Vagina (tissue), 2 donors: ENCODE results near the gene RFLNA. TPM values are rescaled to one million over a fixed set of nuclear protein-coding genes. Genes with fewer than 3 reads are reported as not detected.

Experiments used
- DNase-seq, 2 donors: peaks; one replicate each; pipeline ENCODE4 v3.0.0-alpha.2; 2017; ENCODE audit errors: extremely low spot score in 2 of 2
- H3K27ac ChIP-seq: fragments of 200-600 bp; sonication (generic); one replicate; pipeline ENCODE4 v1.5.1; 2019
- H3K27me3 ChIP-seq: fragments of 200-600 bp; sonication (generic); one replicate; pipeline ENCODE4 v1.5.1; 2019
- H3K36me3 ChIP-seq, 2 donors: fragments of 200-600 bp; sonication (generic); one replicate each; pipeline ENCODE4 v1.5.1; 2017 to 2019
- H3K4me1 ChIP-seq: fragments of 200-600 bp; sonication (generic); one replicate; pipeline ENCODE4 v1.5.1; 2019
- H3K4me3 ChIP-seq, 2 donors: fragments of 200-600 bp; sonication (generic); 1 replicate in 1 of 2; 2 replicates in 1 of 2; pipeline ENCODE4 v1.5.1; 2016 to 2019
- H3K9me3 ChIP-seq: fragments of 200-600 bp; sonication (generic); one replicate; pipeline ENCODE4 v1.5.1; 2019
- POLR2A ChIP-seq, 2 donors: fragments of 450-650 bp; IDR thresholded peaks; one replicate each; pipeline ENCODE4 v1.6.1; 2017; ENCODE audit warnings: antibody characterized with exemption in 2 of 2, mild to moderate bottlenecking in 2 of 2, moderate library complexity in 2 of 2
- POLR2AphosphoS5 ChIP-seq, 2 donors: sonication (generic); formaldehyde crosslinking; IDR thresholded peaks; one replicate each; pipeline ENCODE4 v1.9.0; 2017; ENCODE audit warnings: antibody characterized with exemption in 2 of 2, mild to moderate bottlenecking in 2 of 2, low read depth in 1 of 2; ENCODE audit not compliant: insufficient read depth in 1 of 2
- intact Hi-C: fragments of 100-400 bp; cut with DNase I; formaldehyde crosslinking; loops from one replicate; pipeline ENCODE4 v1.15.1; 2023
- total RNA-seq: library from RNA; depleted of rRNA; stranded (reverse); fragments of >200 nt; gene quantifications from one replicate; pipeline ENCODE4 v1.2.3, GENCODE V29; 2016
- TF ChIP-seq, protein P1 (sequence below), 3 experiments: fragments of 450-650 bp in 2 of 3; fragments of 200-600 bp in 1 of 3; sonication (generic) in 1 of 3; IDR thresholded peaks; one replicate each; pipeline ENCODE4 v1.5.1; 2017 to 2019; ENCODE audit warnings: antibody characterized with exemption in 3 of 3, mild to moderate bottlenecking in 2 of 3, moderate library complexity in 2 of 3

The RFLNA gene
- total RNA-seq, 1 donor from 2014 or later, result 1.7 TPM

DNA sequence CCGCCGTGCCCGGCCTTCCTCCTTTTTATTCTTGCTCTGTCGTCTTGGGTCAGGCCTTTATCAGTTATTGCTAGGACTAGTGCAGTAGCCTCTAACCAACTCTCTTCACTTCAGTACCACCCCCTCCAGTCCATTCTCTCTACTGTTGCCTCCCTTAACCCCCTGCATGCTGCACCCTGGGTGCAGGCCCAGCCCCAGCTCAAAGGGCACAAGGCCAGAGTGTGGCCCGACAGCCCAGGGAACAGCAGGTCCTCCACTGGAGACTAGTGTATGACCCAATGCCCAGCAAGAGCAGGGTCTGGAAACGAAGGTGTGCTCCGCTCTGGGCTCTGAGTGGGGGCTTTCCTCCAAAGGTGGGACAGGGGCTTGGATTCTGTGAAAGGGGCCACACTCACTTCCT is 30.0 kb upstream of the RFLNA start:
- Histone ChIP-seq H3K4me1 (no peaks in the 10 kb centered on the region), H3K9me3 (no peaks in the 10 kb centered on the region), H3K27ac (no peak overlapping the region), H3K36me3 (no peaks in the 10 kb centered on the region), H3K27me3 (no peaks in the 10 kb centered on the region), H3K4me3 (no peak overlapping the region)
- TF ChIP-seq POLR2AphosphoS5 (IDR thresholded peaks at IDR 0.05; ENCODE audit: insufficient read depth in 1 of 2, low read depth in 1 of 2) (no peak), POLR2A (IDR thresholded peaks at IDR 0.05) (no peak)
- TF ChIP-seq, protein P1, sequence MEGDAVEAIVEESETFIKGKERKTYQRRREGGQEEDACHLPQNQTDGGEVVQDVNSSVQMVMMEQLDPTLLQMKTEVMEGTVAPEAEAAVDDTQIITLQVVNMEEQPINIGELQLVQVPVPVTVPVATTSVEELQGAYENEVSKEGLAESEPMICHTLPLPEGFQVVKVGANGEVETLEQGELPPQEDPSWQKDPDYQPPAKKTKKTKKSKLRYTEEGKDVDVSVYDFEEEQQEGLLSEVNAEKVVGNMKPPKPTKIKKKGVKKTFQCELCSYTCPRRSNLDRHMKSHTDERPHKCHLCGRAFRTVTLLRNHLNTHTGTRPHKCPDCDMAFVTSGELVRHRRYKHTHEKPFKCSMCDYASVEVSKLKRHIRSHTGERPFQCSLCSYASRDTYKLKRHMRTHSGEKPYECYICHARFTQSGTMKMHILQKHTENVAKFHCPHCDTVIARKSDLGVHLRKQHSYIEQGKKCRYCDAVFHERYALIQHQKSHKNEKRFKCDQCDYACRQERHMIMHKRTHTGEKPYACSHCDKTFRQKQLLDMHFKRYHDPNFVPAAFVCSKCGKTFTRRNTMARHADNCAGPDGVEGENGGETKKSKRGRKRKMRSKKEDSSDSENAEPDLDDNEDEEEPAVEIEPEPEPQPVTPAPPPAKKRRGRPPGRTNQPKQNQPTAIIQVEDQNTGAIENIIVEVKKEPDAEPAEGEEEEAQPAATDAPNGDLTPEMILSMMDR (IDR thresholded peaks at IDR 0.05), result no peak
- DNase-seq, result no peak
- intact Hi-C loops, result no loop called here

DNA sequence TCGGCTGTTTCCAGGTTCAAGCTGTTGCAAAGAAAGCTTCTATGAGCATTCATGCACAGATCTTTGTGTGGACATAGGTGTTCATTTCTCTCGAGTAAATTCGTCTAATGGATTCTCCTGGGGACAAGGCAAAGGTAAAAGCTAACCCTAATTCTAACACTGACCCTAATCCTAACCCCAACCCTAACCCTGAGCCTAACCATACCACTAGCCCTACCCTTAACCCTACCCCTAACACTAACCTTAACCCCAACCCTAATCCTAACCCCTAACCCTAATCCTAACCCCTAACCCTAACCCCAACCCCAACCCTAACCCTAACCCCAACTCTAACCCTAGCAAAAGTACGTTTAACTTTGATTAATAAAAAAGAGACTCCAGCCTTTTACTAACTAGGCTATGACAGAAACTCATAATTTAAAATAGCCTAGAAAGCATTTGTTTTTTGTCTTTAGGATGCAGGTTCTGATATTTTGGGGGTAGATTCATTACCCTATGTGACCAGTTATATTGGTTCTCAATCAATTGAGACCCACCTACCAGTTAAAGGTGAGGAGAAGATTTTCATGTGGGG is 27.6 kb upstream of the RFLNA start:
- Histone ChIP-seq H3K4me3 (no peak overlapping the region), H3K36me3 (no peaks in the 10 kb centered on the region), H3K4me1 (no peaks in the 10 kb centered on the region), H3K27ac (no peak overlapping the region), H3K9me3 (no peaks in the 10 kb centered on the region), H3K27me3 (no peaks in the 10 kb centered on the region)
- intact Hi-C loops, result no loop called here
- TF ChIP-seq POLR2AphosphoS5 (IDR thresholded peaks at IDR 0.05; ENCODE audit: insufficient read depth in 1 of 2, low read depth in 1 of 2), result no peak
- TF ChIP-seq, protein P1 (IDR thresholded peaks at IDR 0.05), result no peak
- TF ChIP-seq POLR2A (IDR thresholded peaks at IDR 0.05), result no peak
- DNase-seq, result no peak

DNA sequence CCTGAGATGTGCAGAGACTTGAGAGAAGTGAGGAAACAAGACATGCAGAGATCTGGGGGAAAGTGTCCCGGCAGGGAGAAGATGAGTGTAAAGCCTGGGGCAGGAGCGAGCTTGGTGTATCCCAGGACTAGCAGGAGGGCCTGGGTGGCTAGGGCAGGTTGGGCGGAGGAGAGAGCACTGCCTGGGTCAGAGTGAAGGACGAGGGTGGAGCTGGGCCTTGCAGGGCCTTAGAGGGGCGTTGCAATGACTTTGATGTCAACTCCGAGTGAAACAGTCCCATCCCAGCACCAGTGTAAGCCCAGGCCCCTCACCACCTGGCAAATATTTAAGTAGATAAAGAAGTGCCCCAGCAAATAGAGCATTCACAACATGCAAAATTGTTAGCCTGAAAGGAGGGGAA is 24.2 kb upstream of the RFLNA start:
- Histone ChIP-seq H3K9me3 (no peaks in the 10 kb centered on the region), H3K36me3 (no peaks in the 10 kb centered on the region), H3K27ac (no peak overlapping the region), H3K4me3 (no peak overlapping the region), H3K4me1 (no peaks in the 10 kb centered on the region), H3K27me3 (no peaks in the 10 kb centered on the region)
- intact Hi-C loops, result no loop called here
- TF ChIP-seq POLR2A (IDR thresholded peaks at IDR 0.05) (no peak), POLR2AphosphoS5 (IDR thresholded peaks at IDR 0.05; ENCODE audit: insufficient read depth in 1 of 2, low read depth in 1 of 2) (no peak)
- TF ChIP-seq, protein P1 (IDR thresholded peaks at IDR 0.05), result no peak
- DNase-seq, result no peak

DNA sequence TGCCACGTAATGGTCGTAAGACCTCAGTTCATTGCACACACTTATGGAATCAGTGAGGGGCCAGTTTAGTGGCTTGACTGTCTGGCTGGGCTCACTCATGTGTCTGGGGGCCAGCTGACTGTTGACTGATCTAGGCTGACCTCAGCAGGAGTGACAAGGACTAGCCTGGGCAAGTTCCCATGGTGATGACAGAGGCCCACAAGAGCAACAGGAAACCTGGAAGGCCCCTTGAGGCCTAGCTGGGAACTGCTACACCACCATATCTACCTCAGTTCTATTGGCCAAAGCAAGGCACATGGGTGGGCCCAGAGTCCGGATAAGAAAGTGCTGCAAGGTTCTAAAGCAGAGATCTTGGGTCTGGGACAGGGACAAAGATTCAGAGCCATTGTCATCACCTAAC is 21.3 kb upstream of the RFLNA start:
- Histone ChIP-seq H3K4me1 (peaks cover 2% of the 10 kb centered on the region), H3K9me3 (no peaks in the 10 kb centered on the region), H3K4me3 (no peak overlapping the region), H3K27ac (no peak overlapping the region), H3K36me3 (no peaks in the 10 kb centered on the region), H3K27me3 (no peaks in the 10 kb centered on the region)
- no peak for DNase-seq
- TF ChIP-seq POLR2AphosphoS5 (IDR thresholded peaks at IDR 0.05; ENCODE audit: insufficient read depth in 1 of 2, low read depth in 1 of 2), result no peak
- no peak for TF ChIP-seq POLR2A (IDR thresholded peaks at IDR 0.05)
- intact Hi-C loops, result no loop called here

DNA sequence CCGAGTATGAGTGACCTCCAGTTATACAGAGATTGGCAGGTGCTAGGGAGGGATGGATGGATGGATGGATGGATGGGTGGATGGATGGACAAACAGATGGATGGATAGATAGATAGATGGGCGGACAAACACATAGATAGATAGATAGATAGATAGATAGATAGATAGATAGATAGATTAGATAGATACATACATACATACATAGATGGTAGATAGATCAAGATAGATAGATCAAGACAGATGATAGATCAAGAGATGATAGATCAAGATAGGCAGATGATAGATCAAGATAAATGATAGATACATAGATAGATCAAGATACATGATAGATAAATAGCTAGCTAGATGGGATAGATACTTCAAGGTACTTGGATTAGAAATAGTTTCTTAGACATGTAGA is 18.6 kb upstream of the RFLNA start:
- Histone ChIP-seq H3K27ac (no peak overlapping the region), H3K27me3 (no peaks in the 10 kb centered on the region), H3K36me3 (no peaks in the 10 kb centered on the region), H3K4me3 (no peak overlapping the region), H3K9me3 (no peaks in the 10 kb centered on the region), H3K4me1 (peaks cover 18% of the 10 kb centered on the region)
- intact Hi-C loops, result no loop called here
- DNase-seq, result no peak
- TF ChIP-seq POLR2A (IDR thresholded peaks at IDR 0.05), result no peak
- no peak for TF ChIP-seq POLR2AphosphoS5 (IDR thresholded peaks at IDR 0.05; ENCODE audit: insufficient read depth in 1 of 2, low read depth in 1 of 2)
- TF ChIP-seq, protein P1 (IDR thresholded peaks at IDR 0.05), result no peak
